Measurements from ENCODE around the gene RIPK1.

Gene RIPK1

GRCh38 chr6:3090013-3090412, 21.7 kb downstream of the RIPK1 start:
- TF ChIP-seq ZNF70 (CRISPR knock-in tag; IDR thresholded peaks at IDR 0.05) = no peak
- TF ChIP-seq CSRNP3 (CRISPR knock-in tag; IDR thresholded peaks at IDR 0.05) = no peak
- TF ChIP-seq PPARA (CRISPR knock-in tag; IDR thresholded peaks at IDR 0.05; ENCODE audit: borderline replicate concordance) = no peak
- no peak for ATAC-seq

GRCh38 chr6:3094815-3095214, 26.5 kb downstream of the RIPK1 start:
- TF ChIP-seq ZFP3 (CRISPR knock-in tag; IDR thresholded peaks at IDR 0.05) = no peak
- no peak for ATAC-seq

- ATAC-seq = no peak
- TF ChIP-seq ZNF70 (CRISPR knock-in tag; IDR thresholded peaks at IDR 0.05) = no peak
- TF ChIP-seq ISL1 (CRISPR knock-in tag; IDR thresholded peaks at IDR 0.05) = no peak
Measured at GRCh38 chr6:3102875-3103274, 34.6 kb downstream of the RIPK1 start.

- no peak for TF ChIP-seq CSRNP3 (CRISPR knock-in tag; IDR thresholded peaks at IDR 0.05)
- TF ChIP-seq ZC3H10 (CRISPR knock-in tag; IDR thresholded peaks at IDR 0.05) = no peak
- TF ChIP-seq TCF4 (CRISPR knock-in tag; IDR thresholded peaks at IDR 0.05; ENCODE audit: borderline replicate concordance) = no peak
- TF ChIP-seq OSR1 (CRISPR knock-in tag; IDR thresholded peaks at IDR 0.05) = no peak
- TF ChIP-seq ZFP3 (CRISPR knock-in tag; IDR thresholded peaks at IDR 0.05) = no peak
- TF ChIP-seq TOX (CRISPR knock-in tag; IDR thresholded peaks at IDR 0.05; ENCODE audit: borderline replicate concordance) = no peak
- TF ChIP-seq ZFP30 (CRISPR knock-in tag; IDR thresholded peaks at IDR 0.05) = no peak
- TF ChIP-seq ESRRG (CRISPR knock-in tag; IDR thresholded peaks at IDR 0.05) = no peak
- TF ChIP-seq CREB5 (CRISPR knock-in tag; IDR thresholded peaks at IDR 0.05; ENCODE audit: low read depth) = no peak
- no peak for TF ChIP-seq RARB (CRISPR knock-in tag; IDR thresholded peaks at IDR 0.05)
- TF ChIP-seq PPARA (CRISPR knock-in tag; IDR thresholded peaks at IDR 0.05; ENCODE audit: borderline replicate concordance) = no peak
- no peak for TF ChIP-seq ZNF70 (CRISPR knock-in tag; IDR thresholded peaks at IDR 0.05)
- TF ChIP-seq ZNF8 (CRISPR knock-in tag; IDR thresholded peaks at IDR 0.05) = no peak
- no peak for ATAC-seq
Measured at GRCh38 chr6:3108746-3109414, 40.6 kb downstream of the RIPK1 start.

- ATAC-seq = no peak
- no peak for TF ChIP-seq RARB (CRISPR knock-in tag; IDR thresholded peaks at IDR 0.05)
- TF ChIP-seq TSHZ2 (CRISPR knock-in tag; IDR thresholded peaks at IDR 0.05) = no peak
- TF ChIP-seq OSR1 (CRISPR knock-in tag; IDR thresholded peaks at IDR 0.05) = no peak
- no peak for TF ChIP-seq BACH2 (CRISPR knock-in tag; IDR thresholded peaks at IDR 0.05; ENCODE audit: borderline replicate concordance)
Measured at GRCh38 chr6:3109761-3110160, 41.5 kb downstream of the RIPK1 start.

GRCh38 chr6:3114377-3114776, 46.1 kb downstream of the RIPK1 start:
- no peak for ATAC-seq
- TF ChIP-seq POU6F1 (CRISPR knock-in tag; IDR thresholded peaks at IDR 0.05; ENCODE audit: borderline replicate concordance, low read depth) (no peak), CREB5 (CRISPR knock-in tag; IDR thresholded peaks at IDR 0.05; ENCODE audit: low read depth) (no peak), SNAI2 (CRISPR knock-in tag; IDR thresholded peaks at IDR 0.05) (no peak), TOX (CRISPR knock-in tag; IDR thresholded peaks at IDR 0.05; ENCODE audit: borderline replicate concordance) (no peak), CSDC2 (CRISPR knock-in tag; IDR thresholded peaks at IDR 0.05) (no peak), TCF4 (CRISPR knock-in tag; IDR thresholded peaks at IDR 0.05; ENCODE audit: borderline replicate concordance) (no peak), PATZ1 (CRISPR knock-in tag; IDR thresholded peaks at IDR 0.05; ENCODE audit: borderline replicate concordance) (no peak), ZNF8 (CRISPR knock-in tag; IDR thresholded peaks at IDR 0.05) (no peak), ZNF70 (CRISPR knock-in tag; IDR thresholded peaks at IDR 0.05) (no peak), BACH2 (CRISPR knock-in tag; IDR thresholded peaks at IDR 0.05; ENCODE audit: borderline replicate concordance) (no peak)
